Dermis microvascular lymphatic vessel endothelial cell (primary cell): ENCODE data around the gene KIZ. TPM values are rescaled to one million over a fixed set of nuclear protein-coding genes. Genes with fewer than 3 reads are reported as not detected.

Experiments
- DNase-seq, 2 donors: peaks; one replicate each; pipeline versions ENCODE4 v3.0.0 to v3.0.0-alpha.2; 2010; ENCODE audit warnings: low read depth in 2 of 2
- total RNA-seq: library from RNA; depleted of rRNA; stranded (reverse); fragments of >200 nt; gene quantifications from 2 replicates; pipeline ENCODE4 v1.2.1, GENCODE V29; 2014

KIZ gene
- total RNA-seq, 1 donor from 2014 or later: 3.2 TPM

- DNase-seq: no peak
These were observed 51.9 kb downstream of the KIZ start for GRCh38 chr20:21177767-21178166.

- no peak for DNase-seq
These were observed 53.9 kb downstream of the KIZ start for GRCh38 chr20:21179757-21180156.

DNA sequence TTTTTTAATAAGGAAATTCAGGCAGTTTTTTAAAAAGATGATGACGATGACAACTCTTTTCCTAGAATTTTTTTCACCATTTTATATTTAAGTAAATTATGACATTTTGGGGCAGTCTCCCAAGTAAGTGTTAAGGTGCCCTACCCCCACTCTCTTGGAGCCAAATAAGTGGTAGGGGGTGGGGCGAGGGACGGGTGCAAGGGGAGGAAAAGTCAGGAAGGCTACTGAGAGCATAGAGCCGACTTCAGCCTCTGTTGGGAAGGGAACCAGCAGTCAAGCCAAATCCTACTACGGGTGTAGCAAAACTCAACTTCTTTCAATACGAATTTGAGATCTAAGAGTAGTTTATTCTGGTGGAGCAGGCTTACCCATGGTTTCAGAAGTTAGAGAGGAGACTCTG lies 54.4 kb downstream of the KIZ start:
- DNase-seq: no peak

- no peak for DNase-seq
These were observed 55.1 kb downstream of the KIZ start for GRCh38 chr20:21181028-21181427.

- no peak for DNase-seq
These were observed 57.1 kb downstream of the KIZ start for GRCh38 chr20:21182832-21183563.

- no peak for DNase-seq
These were observed 57.8 kb downstream of the KIZ start for GRCh38 chr20:21183722-21184121.

GRCh38 chr20:21184819-21185218 lies 58.9 kb downstream of the KIZ start:
- DNase-seq: no peak

DNA sequence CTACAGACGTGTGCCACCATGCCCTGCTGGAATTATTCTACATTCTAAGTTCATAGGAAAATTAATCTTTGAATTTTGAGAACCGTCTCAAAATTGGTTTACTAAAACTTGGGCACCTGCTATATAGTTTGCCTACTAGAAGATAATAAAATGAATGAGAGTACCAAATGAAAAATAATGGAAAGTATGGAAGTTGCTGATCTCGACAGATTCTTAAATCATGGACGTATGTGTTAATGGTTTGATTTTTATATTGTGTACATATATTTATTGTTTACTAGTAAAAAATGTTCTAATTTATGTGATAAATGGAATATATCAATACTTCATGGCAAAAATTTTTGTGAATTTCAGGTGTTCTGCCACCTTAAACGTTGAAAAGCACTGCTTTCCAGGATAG lies 60.0 kb downstream of the KIZ start:
- no peak for DNase-seq

- DNase-seq: no peak
These were observed 64.1 kb downstream of the KIZ start for GRCh38 chr20:21189761-21190523.

DNA sequence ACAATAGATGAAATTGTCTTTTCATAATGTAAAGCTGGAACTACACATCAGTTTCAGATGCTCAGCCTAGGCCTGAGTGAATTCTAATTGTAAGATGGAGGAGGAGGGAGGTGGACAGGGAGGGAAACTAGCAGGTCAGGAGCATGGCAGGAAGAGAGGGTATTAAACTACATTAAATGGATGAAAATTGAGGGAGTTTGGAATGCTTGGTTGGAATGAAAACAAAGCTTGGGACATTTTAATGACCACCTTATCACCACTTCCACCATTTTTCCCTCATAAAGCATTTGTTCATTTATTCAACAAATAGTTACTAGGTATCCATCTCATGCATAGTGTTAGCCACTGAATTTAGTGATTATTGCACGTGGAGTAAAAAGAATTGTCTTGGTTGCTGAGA lies 65.0 kb downstream of the KIZ start:
- no peak for DNase-seq

DNA sequence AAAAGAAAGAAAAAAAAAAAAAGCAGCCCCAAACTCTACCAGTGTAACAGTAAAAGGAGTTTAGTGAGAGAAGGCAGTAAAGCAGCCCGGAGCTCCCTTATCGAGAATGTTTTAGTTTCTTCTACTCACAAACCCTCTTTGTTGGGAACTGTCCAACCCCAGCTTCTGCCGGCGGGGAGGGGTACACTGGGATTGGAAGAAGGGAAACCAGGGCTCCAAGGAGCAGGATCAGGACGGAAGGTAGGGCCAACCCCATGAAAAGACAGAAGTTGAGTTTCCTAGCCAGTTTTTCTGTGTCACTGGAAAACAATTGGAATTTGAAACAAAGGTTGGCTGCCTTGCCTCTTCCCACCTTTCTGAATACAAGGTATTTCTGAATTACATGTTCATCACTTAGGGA lies 66.0 kb downstream of the KIZ start:
- DNase-seq: no peak

DNA sequence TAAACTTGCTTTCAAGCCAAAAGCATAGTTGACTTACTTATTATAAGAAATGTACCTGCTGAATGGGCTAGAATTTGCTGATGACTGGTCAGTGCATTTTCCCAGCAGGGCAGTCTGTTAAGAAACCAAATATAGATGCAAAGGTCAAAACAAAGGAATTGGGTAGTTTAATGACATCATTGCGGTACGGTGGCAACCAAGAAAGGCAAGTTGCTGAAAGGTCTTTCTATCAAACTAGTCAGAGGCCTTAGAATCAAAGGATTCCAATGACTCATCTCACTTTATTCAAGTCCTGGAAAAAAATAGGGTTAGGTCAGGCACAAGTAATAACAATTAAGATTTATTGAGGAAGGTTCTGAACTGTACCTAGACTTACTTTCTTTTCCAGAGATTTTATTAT lies 76.4 kb downstream of the KIZ start:
- DNase-seq: no peak

- no peak for DNase-seq
These were observed 77.3 kb downstream of the KIZ start for GRCh38 chr20:21203088-21203656.

DNA sequence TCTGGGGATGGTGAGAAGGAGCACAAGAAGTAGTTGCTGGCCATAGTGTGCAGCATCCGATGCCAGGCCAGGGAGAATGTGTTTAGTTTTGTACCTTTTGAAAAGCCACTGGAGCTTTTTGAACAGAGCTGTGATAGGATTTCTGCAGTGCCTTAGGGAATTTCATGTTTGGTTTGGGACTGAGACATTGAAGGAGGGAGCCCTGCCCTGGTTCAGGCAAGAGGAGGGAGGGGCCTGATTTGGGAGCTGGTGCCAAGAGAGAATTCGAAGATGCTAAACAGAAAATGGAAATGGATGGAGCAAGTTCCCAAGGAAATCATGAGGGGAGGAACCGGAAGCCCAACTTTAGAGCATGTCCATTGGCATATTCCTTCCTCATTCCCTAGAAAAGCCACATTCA lies 80.7 kb downstream of the KIZ start:
- no peak for DNase-seq

- no peak for DNase-seq
These were observed 83.1 kb downstream of the KIZ start for GRCh38 chr20:21208999-21209398.

DNA sequence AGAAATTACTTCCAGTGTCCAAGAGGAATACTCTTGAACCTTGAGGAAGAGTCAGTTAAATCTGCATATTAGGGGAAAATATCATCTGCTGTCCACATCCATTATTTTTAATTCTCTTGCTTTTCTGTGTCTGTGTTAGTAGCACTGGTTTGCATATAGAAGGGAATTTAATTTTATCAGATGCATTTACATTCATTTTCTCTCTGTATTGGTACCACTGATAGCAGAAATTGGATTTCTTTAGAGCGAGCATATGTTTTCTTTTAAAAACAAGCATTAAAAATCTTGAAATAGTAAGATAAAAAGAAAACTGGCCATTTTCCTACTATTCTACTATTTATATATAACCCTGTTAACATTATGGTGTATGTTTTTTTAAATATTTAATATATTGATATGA lies 83.8 kb downstream of the KIZ start:
- no peak for DNase-seq

GRCh38 chr20:21213691-21214090 lies 87.8 kb downstream of the KIZ start:
- DNase-seq: no peak

DNA sequence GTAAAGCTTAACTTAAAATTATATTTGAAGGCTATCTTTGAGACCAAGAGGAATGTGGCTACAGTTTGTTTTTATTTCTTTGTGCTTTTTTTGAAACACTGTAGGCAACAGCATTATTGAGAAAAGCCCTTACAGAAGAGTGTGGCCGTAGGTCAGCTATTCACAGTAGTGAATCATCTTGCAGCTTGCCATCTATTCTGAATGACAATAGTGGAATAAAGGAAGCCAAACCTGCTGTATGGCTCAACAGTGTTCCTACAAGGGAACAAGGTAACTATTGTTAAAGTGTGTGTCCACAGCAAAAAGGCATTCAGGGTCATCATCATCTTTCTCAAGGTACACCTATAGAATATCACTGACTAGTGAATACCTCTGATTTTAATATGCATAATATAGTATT lies 88.5 kb downstream of the KIZ start:
- no peak for DNase-seq

DNA sequence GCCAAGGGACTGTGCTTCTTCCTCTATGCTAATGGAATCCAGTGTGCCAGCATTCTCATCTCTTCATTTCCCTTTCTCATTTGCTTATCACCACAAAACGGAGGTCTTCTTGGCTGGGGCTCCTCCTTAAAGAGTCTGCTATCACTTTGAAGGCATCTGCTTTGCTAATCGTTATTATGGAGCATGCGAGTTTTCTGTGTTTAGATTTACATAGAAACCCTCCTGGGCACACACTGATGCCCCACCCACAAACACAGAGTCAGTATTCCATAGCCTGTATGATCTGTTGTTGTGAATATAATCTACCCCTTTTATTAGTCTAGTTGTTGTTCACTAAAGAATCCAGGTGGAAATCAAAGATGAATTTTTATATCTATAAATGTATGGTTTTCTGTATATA lies 93.8 kb downstream of the KIZ start:
- no peak for DNase-seq

GRCh38 chr20:21224217-21224616 lies 98.3 kb downstream of the KIZ start:
- no peak for DNase-seq

- no peak for DNase-seq
These were observed 99.5 kb downstream of the KIZ start for GRCh38 chr20:21225215-21225947.

GRCh38 chr20:21228511-21228910 lies 102.6 kb downstream of the KIZ start:
- no peak for DNase-seq
